Endothelial cell of umbilical vein (primary cell): ENCODE measurements around the gene SLC44A1.

Source experiments
- EZH2 ChIP-seq: IDR thresholded peaks from 2 replicates; pipeline ENCODE4 v1.6.1; 2012; ENCODE audit warnings: borderline replicate concordance, low read depth, mild to moderate bottlenecking, moderate library complexity, low read length, inconsistent platforms; ENCODE audit not compliant: severe bottlenecking
- GATA2 ChIP-seq: IDR thresholded peaks from 2 replicates; pipeline ENCODE4 v1.7.0; 2011; ENCODE audit warnings: low read depth, mild to moderate bottlenecking, moderate library complexity, mixed read lengths, low read length; ENCODE audit not compliant: insufficient read length, insufficient read depth
- JUN ChIP-seq: IDR thresholded peaks from 2 replicates; pipeline ENCODE4 v1.6.1; 2011; ENCODE audit warnings: borderline replicate concordance, low read depth; ENCODE audit not compliant: insufficient read length, insufficient read depth
- MAX ChIP-seq: IDR thresholded peaks from 2 replicates; pipeline ENCODE4 v1.6.1; 2011; ENCODE audit not compliant: insufficient read depth, insufficient read length
- MYC ChIP-seq: IDR thresholded peaks from one replicate; pipeline ENCODE4 v1.6.1; 2011; ENCODE audit warnings: mild to moderate bottlenecking, low read depth, low read length
- POLR2A ChIP-seq: IDR thresholded peaks from 2 replicates; pipeline ENCODE4 v1.6.1; 2012; ENCODE audit warnings: low read depth, mild to moderate bottlenecking, control low read depth, low read length
- POLR2AphosphoS5 ChIP-seq: IDR thresholded peaks from 2 replicates; pipeline ENCODE4 v1.6.1; 2012; ENCODE audit warnings: low read depth, mild to moderate bottlenecking, control low read depth, low read length, moderate library complexity; ENCODE audit not compliant: insufficient read depth
- TF ChIP-seq, protein P1 (sequence below), 2 donors: IDR thresholded peaks; 1 replicate in 1 of 2; 2 replicates in 1 of 2; pipeline ENCODE4 v1.5.1; 2011; ENCODE audit warnings: low read length in 2 of 2, mild to moderate bottlenecking in 2 of 2, moderate library complexity in 2 of 2, control low read depth in 1 of 2, inconsistent platforms in 1 of 2, low read depth in 1 of 2; ENCODE audit not compliant: insufficient read depth in 1 of 2; ENCODE audit errors: extremely low read depth in 1 of 2

DNA sequence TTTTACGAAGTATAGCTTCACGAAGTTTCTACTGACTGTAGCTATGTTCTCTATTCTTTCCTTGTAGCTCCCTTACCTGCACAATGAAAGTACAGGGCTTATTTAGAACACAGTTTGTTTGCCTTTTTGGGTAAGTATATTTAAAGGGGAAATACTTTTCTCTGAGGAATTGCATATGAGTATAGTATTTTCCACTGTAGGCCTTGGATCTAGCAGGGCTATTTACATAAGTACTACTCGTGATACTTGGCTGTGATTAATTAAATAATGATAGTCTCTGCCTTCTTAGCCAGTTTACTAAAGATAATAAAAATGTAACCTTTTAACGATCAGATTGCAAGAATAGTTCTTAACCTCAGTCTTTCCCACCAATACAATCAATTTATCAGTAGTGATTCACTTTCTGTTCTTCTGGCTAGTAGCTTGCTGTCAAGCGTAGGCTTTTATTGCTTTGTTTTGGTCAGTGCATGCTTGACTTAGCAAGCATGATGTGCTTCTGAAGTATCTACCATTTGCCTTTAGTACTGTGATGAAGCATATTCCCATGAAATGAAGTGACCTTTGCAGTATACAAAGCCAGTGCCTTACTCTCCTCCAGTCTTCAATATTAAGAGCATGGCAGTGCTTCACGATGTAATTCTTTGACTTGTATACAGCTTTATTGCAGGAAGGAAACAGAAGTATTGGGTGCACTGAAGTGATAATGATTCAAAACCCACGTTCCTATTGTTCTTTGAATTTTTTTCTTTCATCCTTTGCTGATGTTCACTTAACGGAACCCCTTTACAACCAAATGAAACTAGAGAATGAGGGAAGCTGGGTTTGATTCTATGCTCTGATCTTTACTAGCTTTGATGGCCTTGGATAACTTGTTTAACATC is 64.2 kb downstream of the SLC44A1 start:
- TF ChIP-seq EZH2 = no peak
- no peak for TF ChIP-seq POLR2A
- TF ChIP-seq, protein P1, sequence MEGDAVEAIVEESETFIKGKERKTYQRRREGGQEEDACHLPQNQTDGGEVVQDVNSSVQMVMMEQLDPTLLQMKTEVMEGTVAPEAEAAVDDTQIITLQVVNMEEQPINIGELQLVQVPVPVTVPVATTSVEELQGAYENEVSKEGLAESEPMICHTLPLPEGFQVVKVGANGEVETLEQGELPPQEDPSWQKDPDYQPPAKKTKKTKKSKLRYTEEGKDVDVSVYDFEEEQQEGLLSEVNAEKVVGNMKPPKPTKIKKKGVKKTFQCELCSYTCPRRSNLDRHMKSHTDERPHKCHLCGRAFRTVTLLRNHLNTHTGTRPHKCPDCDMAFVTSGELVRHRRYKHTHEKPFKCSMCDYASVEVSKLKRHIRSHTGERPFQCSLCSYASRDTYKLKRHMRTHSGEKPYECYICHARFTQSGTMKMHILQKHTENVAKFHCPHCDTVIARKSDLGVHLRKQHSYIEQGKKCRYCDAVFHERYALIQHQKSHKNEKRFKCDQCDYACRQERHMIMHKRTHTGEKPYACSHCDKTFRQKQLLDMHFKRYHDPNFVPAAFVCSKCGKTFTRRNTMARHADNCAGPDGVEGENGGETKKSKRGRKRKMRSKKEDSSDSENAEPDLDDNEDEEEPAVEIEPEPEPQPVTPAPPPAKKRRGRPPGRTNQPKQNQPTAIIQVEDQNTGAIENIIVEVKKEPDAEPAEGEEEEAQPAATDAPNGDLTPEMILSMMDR (IDR thresholded peaks at IDR 0.05; ENCODE audit: extremely low read depth in 1 of 2, insufficient read depth in 1 of 2, low read depth in 1 of 2, low read length in 2 of 2) = no peak
- TF ChIP-seq POLR2AphosphoS5 = no peak
- no peak for TF ChIP-seq GATA2
- no peak for TF ChIP-seq MAX
- no peak for TF ChIP-seq JUN
- no peak for TF ChIP-seq MYC
